Gastroesophageal sphincter (tissue), 4 donors: ENCODE results near the gene PPP1R14C. TPM values are rescaled to one million over a fixed set of nuclear protein-coding genes. Genes with fewer than 3 reads are reported as not detected.

Experiments used
- ATAC-seq: fragments of 150-250 bp; one replicate; pipeline ENCODE4 v1.9.1; 2016; ENCODE audit warnings: mild to moderate bottlenecking, moderate library complexity
- H3K27ac ChIP-seq, 4 donors: fragments of 200-600 bp; sonication (generic) in 3 of 4; 1 replicate in 3 of 4; 2 replicates in 1 of 4; pipeline ENCODE4 v1.5.1; 2016 to 2019
- H3K27me3 ChIP-seq: fragments of 200-600 bp; sonication (generic); one replicate; pipeline ENCODE4 v1.5.1; 2019
- H3K36me3 ChIP-seq, 2 donors: fragments of 200-600 bp; sonication (generic); one replicate each; pipeline ENCODE4 v1.5.1; 2019; ENCODE audit warnings: control low read depth in 1 of 2
- H3K4me1 ChIP-seq, 3 donors: fragments of 200-600 bp; sonication (generic); 1 replicate in 2 of 3; 2 replicates in 1 of 3; pipeline ENCODE4 v1.5.1; 2016 to 2019; ENCODE audit warnings: control low read depth in 2 of 3
- H3K4me3 ChIP-seq, 2 donors: fragments of 200-600 bp; sonication (generic); one replicate each; pipeline ENCODE4 v1.5.1; 2019; ENCODE audit warnings: mild to moderate bottlenecking in 1 of 2, moderate library complexity in 1 of 2
- H3K9me3 ChIP-seq, 3 donors: fragments of 200-600 bp; sonication (generic); one replicate each; pipeline ENCODE4 v1.5.1; 2017 to 2019; ENCODE audit warnings: control low read depth in 2 of 3
- EP300 ChIP-seq: sonication (generic); formaldehyde crosslinking; IDR thresholded peaks from one replicate; pipeline ENCODE4 v1.6.1; 2017; ENCODE audit warnings: antibody characterized with exemption, mild to moderate bottlenecking
- POLR2A ChIP-seq, 2 donors: fragments of 450-650 bp; IDR thresholded peaks; one replicate each; pipeline ENCODE4 v1.6.1; 2017; ENCODE audit warnings: antibody characterized with exemption in 2 of 2, mild to moderate bottlenecking in 2 of 2, moderate library complexity in 1 of 2
- POLR2AphosphoS5 ChIP-seq: sonication (generic); formaldehyde crosslinking; IDR thresholded peaks from one replicate; pipeline ENCODE4 v1.6.1; 2017; ENCODE audit warnings: antibody characterized with exemption
- WGBS, 2 donors: methylation state at CpG; one replicate each; pipeline ENCODE4 v1.1.5; 2018; ENCODE audit warnings: low coverage in 1 of 2; 5-methylcytosine and 5-hydroxymethylcytosine counted together
- total RNA-seq, 4 donors: library from RNA; depleted of rRNA; stranded (reverse); fragments of >200 nt; gene quantifications; one replicate each; pipeline ENCODE4 v1.1.0, GENCODE V29; 2016
- TF ChIP-seq, protein P1 (sequence below), 4 experiments: fragments of 200-600 bp in 2 of 4; fragments of 450-650 bp in 2 of 4; sonication (generic) in 1 of 4; IDR thresholded peaks; one replicate each; pipeline ENCODE4 v1.5.1; 2017 to 2019; ENCODE audit warnings: antibody characterized with exemption in 4 of 4, mild to moderate bottlenecking in 2 of 4, moderate library complexity in 2 of 4

The PPP1R14C gene
- total RNA-seq, 4 donors from 2014 or later = 0.12 to 1.5 TPM; not detected in 2

DNA sequence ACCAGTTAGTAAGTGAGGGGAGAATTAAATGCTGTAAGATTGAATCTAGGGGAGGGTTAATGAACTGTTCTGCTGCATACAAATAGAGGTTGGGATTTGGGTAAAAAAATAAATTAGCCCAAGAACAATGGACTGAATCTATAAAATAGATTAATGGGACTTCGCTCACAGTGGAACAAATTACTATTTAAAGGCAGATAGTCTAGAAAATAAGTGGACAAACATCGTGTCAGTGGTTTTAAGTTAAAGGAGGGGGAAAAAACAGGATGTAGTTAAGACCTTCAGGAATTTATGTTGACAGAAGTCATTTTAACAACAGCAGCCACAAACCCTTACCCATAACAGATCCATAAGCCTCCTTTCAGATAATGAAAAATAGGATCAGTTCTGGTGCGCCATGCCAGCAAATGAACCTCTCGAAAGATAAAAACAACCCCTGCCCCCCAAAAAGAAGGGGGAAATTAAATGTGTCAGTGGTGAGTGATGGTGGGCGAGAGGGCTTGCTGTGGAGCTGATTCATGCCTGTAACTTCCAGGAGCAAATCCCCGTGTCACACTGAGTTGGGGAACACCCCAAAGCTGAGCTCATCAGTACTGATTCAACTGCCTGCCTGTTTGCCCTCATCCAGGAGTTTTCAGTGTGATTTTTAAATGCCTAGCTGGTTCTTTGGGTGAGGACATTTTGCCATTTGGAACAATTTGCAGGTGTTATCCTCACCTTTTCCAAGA lies 86.8 kb downstream of the PPP1R14C start:
- Histone ChIP-seq H3K36me3 (no peaks in the 10 kb centered on the region), H3K9me3 (no peaks in the 10 kb centered on the region), H3K4me3 (no peak overlapping the region), H3K27me3 (no peaks in the 10 kb centered on the region), H3K27ac (no peak overlapping the region), H3K4me1 (no peaks in the 10 kb centered on the region)
- no peak for TF ChIP-seq POLR2AphosphoS5
- TF ChIP-seq POLR2A (IDR thresholded peaks at IDR 0.05) = no peak
- TF ChIP-seq, protein P1, sequence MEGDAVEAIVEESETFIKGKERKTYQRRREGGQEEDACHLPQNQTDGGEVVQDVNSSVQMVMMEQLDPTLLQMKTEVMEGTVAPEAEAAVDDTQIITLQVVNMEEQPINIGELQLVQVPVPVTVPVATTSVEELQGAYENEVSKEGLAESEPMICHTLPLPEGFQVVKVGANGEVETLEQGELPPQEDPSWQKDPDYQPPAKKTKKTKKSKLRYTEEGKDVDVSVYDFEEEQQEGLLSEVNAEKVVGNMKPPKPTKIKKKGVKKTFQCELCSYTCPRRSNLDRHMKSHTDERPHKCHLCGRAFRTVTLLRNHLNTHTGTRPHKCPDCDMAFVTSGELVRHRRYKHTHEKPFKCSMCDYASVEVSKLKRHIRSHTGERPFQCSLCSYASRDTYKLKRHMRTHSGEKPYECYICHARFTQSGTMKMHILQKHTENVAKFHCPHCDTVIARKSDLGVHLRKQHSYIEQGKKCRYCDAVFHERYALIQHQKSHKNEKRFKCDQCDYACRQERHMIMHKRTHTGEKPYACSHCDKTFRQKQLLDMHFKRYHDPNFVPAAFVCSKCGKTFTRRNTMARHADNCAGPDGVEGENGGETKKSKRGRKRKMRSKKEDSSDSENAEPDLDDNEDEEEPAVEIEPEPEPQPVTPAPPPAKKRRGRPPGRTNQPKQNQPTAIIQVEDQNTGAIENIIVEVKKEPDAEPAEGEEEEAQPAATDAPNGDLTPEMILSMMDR (IDR thresholded peaks at IDR 0.05) = no peak
- TF ChIP-seq EP300 = no peak
- WGBS, 2 donors = 60 to 93% methylated on average over 5 to 6 of the region's 6 CpGs
- ATAC-seq = no peak

DNA sequence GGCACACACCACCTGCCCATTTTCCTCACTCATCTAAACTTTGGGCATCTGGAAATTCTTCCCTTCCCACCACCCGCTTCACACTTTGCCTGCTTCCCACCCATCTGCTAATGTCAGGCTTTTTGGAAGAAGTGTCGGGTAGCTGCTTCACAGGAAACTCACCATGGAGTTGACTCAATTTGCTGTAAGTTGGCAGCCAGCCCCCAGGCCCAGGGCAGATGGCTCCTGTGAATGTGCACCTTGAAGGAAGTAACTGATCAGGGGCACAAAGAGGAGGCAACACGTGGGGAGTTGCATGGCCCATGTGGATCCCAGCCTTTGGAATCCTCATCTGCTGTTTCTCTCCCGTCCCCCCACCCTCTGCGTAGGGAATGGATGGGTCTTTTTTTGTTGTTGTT lies 87.3 kb downstream of the PPP1R14C start:
- H3K9me3 ChIP-seq = no peaks in the 10 kb centered on the region
- H3K27me3 ChIP-seq = peaks cover under 1% of the 10 kb centered on the region
- ATAC-seq = no peak
- no peak overlapping the region for H3K27ac ChIP-seq
- no peaks in the 10 kb centered on the region for H3K36me3 ChIP-seq
- TF ChIP-seq POLR2A (IDR thresholded peaks at IDR 0.05) = no peak
- H3K4me3 ChIP-seq = no peak overlapping the region
- 20% methylated on average over 1 of the region's 5 CpGs; no CpG with 5 or more reads in 1 of the 2 donors for WGBS, 2 donors
- H3K4me1 ChIP-seq = no peaks in the 10 kb centered on the region

DNA sequence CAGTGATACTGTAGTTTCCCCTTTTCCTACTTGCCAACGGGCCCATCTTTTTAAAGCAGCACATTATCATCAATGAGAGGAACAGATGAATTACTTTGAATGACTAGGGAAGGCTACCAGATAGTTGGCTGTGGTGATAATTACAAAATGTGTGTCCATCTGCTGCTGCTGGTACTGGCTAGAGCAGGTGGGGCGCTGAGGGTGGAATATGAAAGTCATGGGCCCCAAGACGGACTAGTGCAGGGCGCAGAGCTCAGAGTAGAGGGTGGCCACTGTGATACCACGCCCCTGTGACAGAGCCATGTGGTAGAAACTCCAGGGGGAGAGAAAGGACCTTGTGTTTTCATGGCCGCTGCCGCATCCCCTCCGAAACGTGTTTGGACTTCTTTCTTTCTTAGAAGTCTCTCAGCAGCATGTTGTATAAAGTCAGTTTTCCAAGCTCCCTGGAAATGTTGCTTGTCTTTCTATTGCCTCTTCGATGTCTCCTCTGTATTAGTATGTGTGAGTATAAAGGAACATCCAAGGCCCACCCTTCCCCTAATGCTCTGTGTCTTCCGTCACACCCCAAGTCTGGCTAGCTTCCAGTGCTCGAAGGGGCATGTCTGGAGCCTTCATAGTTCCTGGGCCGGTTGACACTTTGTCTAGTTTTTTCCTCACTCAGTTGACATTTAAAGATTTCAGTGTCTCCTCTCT lies 88.1 kb downstream of the PPP1R14C start:
- 60 to 77% methylated on average over 6 to 10 of the region's 13 CpGs for WGBS, 2 donors
- H3K4me1 ChIP-seq = no peaks in the 10 kb centered on the region
- H3K4me3 ChIP-seq = no peak overlapping the region
- peaks cover 8% of the 10 kb centered on the region for H3K27me3 ChIP-seq
- no peaks in the 10 kb centered on the region for H3K36me3 ChIP-seq
- TF ChIP-seq EP300 (no peak), POLR2AphosphoS5 (no peak), POLR2A (IDR thresholded peaks at IDR 0.05) (no peak)
- TF ChIP-seq, protein P1 (IDR thresholded peaks at IDR 0.05) = no peak
- no peak for ATAC-seq
- H3K27ac ChIP-seq = no peak overlapping the region
- H3K9me3 ChIP-seq = no peaks in the 10 kb centered on the region

DNA sequence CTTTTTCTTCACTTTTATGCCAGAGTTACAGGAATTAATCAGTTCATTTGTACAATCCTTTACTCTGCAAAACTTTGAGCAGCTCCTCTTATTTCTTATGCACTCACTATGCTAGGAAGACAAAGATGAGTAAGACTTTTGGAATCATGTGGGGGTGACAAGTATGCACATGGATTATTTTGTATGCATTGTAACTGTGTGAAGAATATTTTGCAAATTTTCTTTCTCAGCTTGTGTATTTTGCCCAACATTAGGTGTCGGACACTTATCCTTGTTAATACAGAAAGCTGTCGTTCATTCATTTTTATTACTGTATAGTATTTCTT lies 88.6 kb downstream of the PPP1R14C start:
- WGBS, 2 donors = 90 to 95% methylated on average over 2 of the region's 2 CpGs
- Histone ChIP-seq H3K27ac (no peak overlapping the region), H3K27me3 (peaks cover 10% of the 10 kb centered on the region), H3K36me3 (no peaks in the 10 kb centered on the region), H3K9me3 (no peaks in the 10 kb centered on the region), H3K4me1 (no peaks in the 10 kb centered on the region), H3K4me3 (no peak overlapping the region)
- ATAC-seq = no peak
- TF ChIP-seq POLR2AphosphoS5 = no peak
- TF ChIP-seq EP300 = no peak
- no peak for TF ChIP-seq POLR2A (IDR thresholded peaks at IDR 0.05)
- TF ChIP-seq, protein P1 (IDR thresholded peaks at IDR 0.05) = no peak

DNA sequence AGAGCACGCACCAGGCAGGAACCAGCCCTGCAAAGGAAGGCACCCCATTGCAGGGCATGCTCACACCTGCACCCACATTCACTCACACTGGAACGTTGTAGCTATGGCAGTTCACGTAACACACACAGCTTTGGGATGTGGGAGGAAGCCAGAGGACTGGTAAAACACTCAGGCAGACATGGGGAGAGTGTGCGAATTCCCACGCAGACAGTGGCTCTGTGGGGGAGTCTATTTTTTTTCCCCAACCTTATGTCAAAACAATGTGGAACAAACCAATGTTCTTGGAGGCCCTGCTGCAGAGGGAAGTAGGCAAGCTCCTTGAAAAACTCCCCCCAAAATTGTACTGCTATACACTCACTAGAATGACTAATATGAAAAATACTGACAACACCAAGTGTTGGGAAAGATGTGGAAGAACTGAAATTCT lies 91.0 kb downstream of the PPP1R14C start:
- H3K27ac ChIP-seq = no peak overlapping the region
- H3K4me1 ChIP-seq = no peaks in the 10 kb centered on the region
- 88 to 100% methylated on average over 1 to 3 of the region's 5 CpGs for WGBS, 2 donors
- no peak for ATAC-seq
- TF ChIP-seq POLR2AphosphoS5 (no peak), POLR2A (IDR thresholded peaks at IDR 0.05) (no peak), EP300 (no peak)
- TF ChIP-seq, protein P1 (IDR thresholded peaks at IDR 0.05) = no peak
- no peaks in the 10 kb centered on the region for H3K36me3 ChIP-seq
- no peaks in the 10 kb centered on the region for H3K9me3 ChIP-seq
- peaks cover 10% of the 10 kb centered on the region for H3K27me3 ChIP-seq
- no peak overlapping the region for H3K4me3 ChIP-seq
